B cell (primary cell): ENCODE results near the gene ANKLE2. TPM values are rescaled to one million over a fixed set of nuclear protein-coding genes. Genes with fewer than 3 reads are reported as not detected.

Source experiments
- ATAC-seq: fragments of 200-7000 bp; cut with Tn5 transposase; one replicate; pipeline ENCODE4 v1.10.0; 2021; ENCODE audit warnings: low read depth, mild to moderate bottlenecking, moderate number of reproducible peaks, moderate library complexity
- CTCF ChIA-PET: fragments of 350-600 bp; sonication (Branson Sonifier 250); formaldehyde crosslinking; loops from one replicate; lab custom pipeline; 2021; ENCODE audit warnings: antibody characterized with exemption, inconsistent platforms; lab: Charles Lee
- POLR2A ChIA-PET: fragments of 350-600 bp; sonication (Branson Sonifier 250); formaldehyde crosslinking; loops from one replicate; lab custom pipeline; 2021; ENCODE audit warnings: antibody characterized with exemption; lab: Charles Lee
- DNase-seq: peaks from one replicate; pipeline ENCODE4 v3.0.0; 2013
- H2AFZ ChIP-seq: 2 replicates; pipeline ENCODE4 v1.6.1; 2012; ENCODE audit warnings: mild to moderate bottlenecking, low read depth, low read length; ENCODE audit not compliant: insufficient read depth, poor library complexity, severe bottlenecking
- H3K27ac ChIP-seq, 2 donors: 1 replicate in 1 of 2; 2 replicates in 1 of 2; pipeline ENCODE4 v1.5.1; 2012 to 2013; ENCODE audit warnings: low read length in 2 of 2, mild to moderate bottlenecking in 2 of 2, moderate library complexity in 1 of 2
- H3K27me3 ChIP-seq, 4 experiments: fragments of 200-600 bp in 1 of 4; sonication (generic) in 1 of 4; replicated peaks in 1 of 4; 1 replicate in 2 of 4; 2 replicates in 2 of 4; pipeline versions ENCODE4 v1.6.1 to v1.7.0; 2013 to 2016; ENCODE audit warnings: low read length in 3 of 4, mild to moderate bottlenecking in 2 of 4, mixed read lengths in 1 of 4, moderate library complexity in 1 of 4; ENCODE audit not compliant: insufficient read depth in 4 of 4, control insufficient read depth in 3 of 4; ENCODE audit errors: control extremely low read depth in 1 of 4
- H3K36me3 ChIP-seq, 2 experiments: replicated peaks in 1 of 2; 1 replicate in 1 of 2; 2 replicates in 1 of 2; pipeline versions ENCODE4 v1.6.1 to v1.7.1; 2013; ENCODE audit warnings: low read length in 1 of 2; ENCODE audit not compliant: insufficient read depth in 2 of 2, control insufficient read depth in 1 of 2; ENCODE audit errors: control extremely low read depth in 1 of 2, extremely low read depth in 1 of 2
- H3K4me1 ChIP-seq, 2 donors: fragments of 200-600 bp in 1 of 2; sonication (generic) in 1 of 2; 1 replicate in 1 of 2; 2 replicates in 1 of 2; pipeline versions ENCODE4 v1.5.1 to v1.6.1; 2013 to 2017; ENCODE audit warnings: low read length in 2 of 2; ENCODE audit not compliant: control insufficient read depth in 2 of 2, insufficient read depth in 2 of 2
- H3K4me2 ChIP-seq: replicated peaks from 2 replicates; pipeline ENCODE3; 2012; ENCODE audit warnings: mild to moderate bottlenecking, low read depth, low read length; ENCODE audit not compliant: poor library complexity, severe bottlenecking
- H3K4me3 ChIP-seq, 5 experiments: fragments of 200-600 bp in 1 of 5; sonication (generic) in 1 of 5; 1 replicate in 3 of 5; 2 replicates in 2 of 5; pipeline versions ENCODE4 v1.5.1 to v1.7.0; 2011 to 2016; ENCODE audit warnings: low read length in 4 of 5, mild to moderate bottlenecking in 4 of 5, low read depth in 2 of 5, control low read depth in 1 of 5, moderate library complexity in 1 of 5; ENCODE audit not compliant: insufficient read depth in 1 of 5; ENCODE audit errors: control extremely low read depth in 1 of 5, extremely low read depth in 1 of 5
- H3K79me2 ChIP-seq: fragments of 200-600 bp; sonication (generic); one replicate; pipeline ENCODE4 v1.6.0; 2016; ENCODE audit warnings: low read length; ENCODE audit not compliant: control insufficient read depth, insufficient read depth
- H3K9ac ChIP-seq: fragments of 200-600 bp; sonication (generic); 2 replicates; pipeline ENCODE4 v1.6.1; 2017; ENCODE audit warnings: mild to moderate bottlenecking, low read length, moderate library complexity
- H3K9me3 ChIP-seq, 3 donors: one replicate each; pipeline versions ENCODE4 v1.6.1 to v1.7.1; 2013; ENCODE audit warnings: low read length in 2 of 3; ENCODE audit not compliant: control insufficient read depth in 2 of 3, insufficient read depth in 1 of 3; ENCODE audit errors: control extremely low read depth in 1 of 3
- H4K20me1 ChIP-seq: 2 replicates; pipeline ENCODE4 v1.6.0; 2012; ENCODE audit warnings: mild to moderate bottlenecking, low read length; ENCODE audit not compliant: insufficient read depth, control insufficient read depth, poor library complexity, severe bottlenecking
- H3K27ac Mint-ChIP-seq: one replicate; pipeline ENCODE4 v1.8.0; 2021; ENCODE audit warnings: mixed read lengths
- H3K27me3 Mint-ChIP-seq: one replicate; pipeline ENCODE4 v1.8.0; 2021; ENCODE audit warnings: mixed read lengths
- H3K4me1 Mint-ChIP-seq: one replicate; pipeline ENCODE4 v1.8.0; 2021; ENCODE audit warnings: mixed read lengths
- H3K4me3 Mint-ChIP-seq: one replicate; pipeline ENCODE4 v1.8.0; 2021; ENCODE audit warnings: mixed read lengths
- H3K9me3 Mint-ChIP-seq: one replicate; pipeline ENCODE4 v1.8.0; 2022; ENCODE audit warnings: mixed read lengths; ENCODE audit not compliant: insufficient read depth
- CTCF ChIP-seq: fragments of 200-600 bp; IDR thresholded peaks from one replicate; pipeline ENCODE4 v1.8.0; 2022; ENCODE audit warnings: antibody characterized with exemption, mild to moderate bottlenecking
- EZH2 ChIP-seq: IDR thresholded peaks from 2 replicates; pipeline ENCODE4 v1.6.1; 2012; ENCODE audit warnings: borderline replicate concordance, low read depth, mild to moderate bottlenecking, moderate library complexity, low read length; ENCODE audit not compliant: insufficient read depth, poor library complexity, severe bottlenecking
- WGBS: methylation state at CpG from one replicate; pipeline ENCODE4 v1.1.5; 2013; ENCODE audit warnings: missing lambda C conversion rate; ENCODE audit not compliant: insufficient coverage; 5-methylcytosine and 5-hydroxymethylcytosine counted together
- intact Hi-C: fragments of 100-400 bp; cut with micrococcal nuclease; formaldehyde crosslinking; loops from one replicate; pipeline ENCODE4 v1.10.0; 2022
- polyA plus RNA-seq: library from polyadenylated mRNA; depleted of rRNA; stranded (reverse); fragments of >200 nt; gene quantifications from 2 replicates; pipeline ENCODE4 v1.2.3, GENCODE V29; 2012
- total RNA-seq, 2 donors: library from RNA; stranded (reverse); fragments of 120-200 nt in 1 of 2; gene quantifications; 1 replicate in 1 of 2; 2 replicates in 1 of 2; pipeline versions ENCODE4 v1.2.3 to v1.2.4, GENCODE V29; 2013 to 2022

ANKLE2 gene
- total and polyA plus RNA-seq, 2 donors (not counting 1 experiment from before 2014, with no cell fraction given) = 105 to 148 TPM

- no peak overlapping the region for H3K4me2 ChIP-seq
- no peaks in the 10 kb centered on the region for H3K27me3 ChIP-seq
- over 99% methylated on average over 12 of the region's 12 CpGs for WGBS
- ChIA-PET CTCF (no interaction called here), POLR2A (no interaction called here)
- no peaks in the 10 kb centered on the region for H3K4me1 Mint-ChIP-seq
- ATAC-seq (no peak), DNase-seq (no peak)
- no peaks in the 10 kb centered on the region for H3K27me3 Mint-ChIP-seq
- H3K36me3 ChIP-seq = peaks cover 0 to 82% of the 10 kb centered on the region in 2 experiments
- no peak overlapping the region for H3K27ac Mint-ChIP-seq
- no peak overlapping the region for H3K4me3 ChIP-seq
- H4K20me1 ChIP-seq = peaks cover 6% of the 10 kb centered on the region
- intact Hi-C loops = no loop called here
- no peak for TF ChIP-seq CTCF
- no peak for TF ChIP-seq EZH2
- H3K4me1 ChIP-seq = no peaks in the 10 kb centered on the region
- no peak overlapping the region for H3K27ac ChIP-seq
- no peaks in the 10 kb centered on the region for H3K9me3 ChIP-seq
- no peak overlapping the region for H3K4me3 Mint-ChIP-seq
- H2AFZ ChIP-seq = no peak overlapping the region
- no peak overlapping the region for H3K9ac ChIP-seq
- H3K79me2 ChIP-seq = peaks cover 10% of the 10 kb centered on the region
- no peaks in the 10 kb centered on the region for H3K9me3 Mint-ChIP-seq
Measured at GRCh38 chr12:132736378-132736777, 25.3 kb downstream of the ANKLE2 start.

GRCh38 chr12:132735496-132735895, 26.1 kb downstream of the ANKLE2 start:
- no peak overlapping the region for H3K9ac ChIP-seq
- no peaks in the 10 kb centered on the region for H3K4me1 ChIP-seq
- intact Hi-C loops = no loop called here
- 91% methylated on average over 12 of the region's 20 CpGs for WGBS
- ChIA-PET CTCF (no interaction called here), POLR2A (interaction anchor here (0.6 kb wide), 1 partner anchor 473 kb away, joined by 3 read pairs; no protein-coding TSS in a partner anchor)
- H3K4me1 Mint-ChIP-seq = no peaks in the 10 kb centered on the region
- no peaks in the 10 kb centered on the region for H4K20me1 ChIP-seq
- no peaks in the 10 kb centered on the region for H3K27me3 ChIP-seq
- H3K27me3 Mint-ChIP-seq = no peaks in the 10 kb centered on the region
- H3K27ac ChIP-seq = no peak overlapping the region
- peak overlapping the region; percentile 50 for H3K27ac Mint-ChIP-seq
- H3K79me2 ChIP-seq = peaks cover 4% of the 10 kb centered on the region
- H3K4me3 ChIP-seq = no peak overlapping the region
- no peaks in the 10 kb centered on the region for H3K9me3 ChIP-seq
- H3K4me2 ChIP-seq = no peak overlapping the region
- TF ChIP-seq EZH2 = no peak
- TF ChIP-seq CTCF = no peak
- no peaks in the 10 kb centered on the region for H3K9me3 Mint-ChIP-seq
- H2AFZ ChIP-seq = no peak overlapping the region
- H3K4me3 Mint-ChIP-seq = no peak overlapping the region
- peaks cover 0 to 81% of the 10 kb centered on the region in 2 experiments for H3K36me3 ChIP-seq
- DNase-seq (no peak), ATAC-seq (no peak)
